Neuron (in vitro differentiated cells): ENCODE results near the gene ITIH4.

Source experiments
- H2AFZ ChIP-seq: one replicate; pipeline ENCODE4 v1.6.1; 2013; ENCODE audit warnings: low read depth, mild to moderate bottlenecking, inconsistent platforms, low read length, moderate library complexity
- H3K27me3 ChIP-seq: one replicate; pipeline ENCODE4 v1.6.1; 2013; ENCODE audit warnings: low read length; ENCODE audit not compliant: insufficient read depth
- H3K36me3 ChIP-seq: one replicate; pipeline ENCODE4 v1.6.1; 2013; ENCODE audit warnings: low read length; ENCODE audit not compliant: insufficient read depth
- H3K4me1 ChIP-seq: one replicate; pipeline ENCODE4 v1.6.1; 2013; ENCODE audit warnings: low read length; ENCODE audit not compliant: insufficient read depth
- H3K4me3 ChIP-seq: 2 replicates; pipeline ENCODE4 v1.5.1; 2013; ENCODE audit warnings: mild to moderate bottlenecking, low read length, moderate library complexity
- H3K9me3 ChIP-seq: one replicate; pipeline ENCODE4 v1.6.1; 2013; ENCODE audit warnings: low read length

ITIH4 gene

DNA sequence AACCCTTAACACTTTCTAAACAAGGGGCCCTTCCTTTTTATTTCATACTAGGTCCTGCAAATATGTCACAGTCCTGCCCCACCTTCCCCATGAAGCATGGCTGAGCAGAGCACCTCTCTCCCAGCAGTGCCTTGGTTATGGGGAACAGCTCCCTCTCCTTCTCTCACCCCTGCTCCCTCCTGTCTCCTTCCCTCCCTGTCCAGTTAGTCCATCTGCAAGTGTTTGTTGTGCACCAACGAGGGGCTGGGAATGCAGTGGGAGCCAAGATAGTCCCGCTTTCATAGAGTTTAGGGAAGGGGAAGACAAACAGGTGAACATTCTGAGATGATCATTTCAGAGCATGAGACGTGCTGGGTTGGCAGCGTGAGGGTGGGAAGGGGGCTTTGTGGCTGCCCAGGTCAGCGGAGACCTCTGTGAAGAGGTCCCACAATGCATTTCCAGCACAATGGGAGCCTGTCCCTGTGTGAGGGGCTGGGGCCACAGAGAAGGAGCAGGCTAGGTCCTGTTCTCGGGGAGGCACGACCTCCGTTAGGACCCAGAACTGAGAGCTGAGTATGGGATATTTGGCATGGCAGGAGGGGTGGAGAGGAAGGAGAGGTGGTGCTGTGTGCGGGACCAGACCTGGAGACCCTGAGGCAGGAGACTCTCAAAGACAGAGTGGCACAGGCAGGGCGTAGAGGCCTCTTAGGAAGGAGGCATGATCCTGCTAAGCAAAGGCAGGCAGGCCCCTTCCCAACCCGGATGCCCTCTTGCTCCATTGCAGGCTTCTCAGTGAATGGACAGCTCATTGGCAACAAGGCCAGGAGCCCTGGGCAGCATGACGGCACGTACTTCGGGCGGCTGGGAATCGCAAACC, 41.4 kb downstream of the ITIH4 start:
- no peak overlapping the region for H3K4me3 ChIP-seq
- no peak overlapping the region for H2AFZ ChIP-seq
- no peaks in the 10 kb centered on the region for H3K4me1 ChIP-seq
- no peaks in the 10 kb centered on the region for H3K36me3 ChIP-seq
- peaks cover 4% of the 10 kb centered on the region for H3K27me3 ChIP-seq
- no peaks in the 10 kb centered on the region for H3K9me3 ChIP-seq

DNA sequence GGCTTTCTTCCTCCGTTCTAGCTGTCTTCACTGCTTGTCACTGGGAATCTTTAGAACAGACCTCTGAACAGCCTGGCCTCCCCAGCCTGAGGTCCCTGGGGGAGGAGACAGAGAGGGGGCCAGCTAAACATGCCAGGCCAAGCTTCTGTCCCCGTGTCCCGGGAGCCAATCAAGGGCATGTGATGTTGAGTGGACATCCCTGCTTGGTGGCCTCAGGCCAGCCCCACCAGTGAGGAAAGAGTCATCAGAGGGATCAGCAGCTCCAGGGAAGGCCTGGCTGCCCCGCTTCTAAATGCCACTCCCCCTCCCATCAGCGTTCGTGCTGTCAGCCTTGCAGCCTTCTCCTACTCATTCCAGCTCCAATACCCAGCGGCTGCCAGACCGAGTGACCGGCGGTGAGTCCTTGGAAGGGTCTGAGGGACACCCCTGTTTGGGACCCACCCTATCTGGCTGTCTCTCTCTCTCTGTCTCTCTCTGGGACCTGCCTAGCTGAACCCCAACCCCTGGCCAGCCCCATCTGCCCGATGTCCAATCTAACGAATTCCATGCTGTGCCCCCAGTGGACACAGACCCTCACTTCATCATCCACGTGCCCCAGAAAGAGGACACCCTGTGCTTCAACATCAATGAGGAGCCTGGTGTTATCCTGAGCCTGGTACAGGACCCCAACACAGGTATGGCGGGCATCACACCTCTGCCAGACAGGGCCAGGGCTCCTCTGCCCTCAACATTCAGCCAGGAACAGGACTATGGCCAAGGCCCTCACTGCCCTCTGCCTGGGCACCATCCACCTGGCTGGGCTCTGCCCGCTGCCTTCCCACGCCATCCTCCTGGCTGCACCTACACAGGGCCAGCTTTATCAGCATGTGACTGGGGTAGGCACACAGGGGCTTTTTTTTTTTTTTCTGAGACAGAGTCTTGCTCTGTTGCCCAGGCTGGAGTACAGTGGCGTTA, 42.5 kb downstream of the ITIH4 start:
- no peaks in the 10 kb centered on the region for H3K9me3 ChIP-seq
- no peaks in the 10 kb centered on the region for H3K4me1 ChIP-seq
- H3K4me3 ChIP-seq, result no peak overlapping the region
- H2AFZ ChIP-seq, result no peak overlapping the region
- peaks cover 4% of the 10 kb centered on the region for H3K27me3 ChIP-seq
- H3K36me3 ChIP-seq, result no peaks in the 10 kb centered on the region

DNA sequence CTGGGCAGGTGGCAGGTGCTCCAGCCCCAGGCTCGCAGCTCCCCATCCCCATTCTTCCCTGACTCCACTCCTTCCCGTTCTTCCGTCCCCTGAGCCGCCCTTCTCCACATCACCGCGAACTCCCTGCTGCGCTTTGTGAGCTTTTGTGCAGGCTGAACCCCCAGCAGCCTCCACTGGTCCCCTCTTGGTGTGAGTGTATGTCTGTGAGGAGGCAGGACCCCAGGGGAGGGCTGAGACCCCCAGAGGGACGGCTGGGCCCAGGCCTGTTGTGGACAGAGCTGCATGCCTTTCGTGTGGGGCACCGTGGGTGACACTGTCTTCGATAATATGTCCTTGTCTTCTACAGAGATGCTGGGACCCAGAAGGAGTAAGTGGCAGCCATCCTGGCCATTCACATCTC, 43.2 kb downstream of the ITIH4 start:
- Histone ChIP-seq H3K27me3 (peaks cover 4% of the 10 kb centered on the region), H3K4me3 (no peak overlapping the region), H2AFZ (no peak overlapping the region), H3K4me1 (no peaks in the 10 kb centered on the region), H3K36me3 (no peaks in the 10 kb centered on the region), H3K9me3 (no peaks in the 10 kb centered on the region)

DNA sequence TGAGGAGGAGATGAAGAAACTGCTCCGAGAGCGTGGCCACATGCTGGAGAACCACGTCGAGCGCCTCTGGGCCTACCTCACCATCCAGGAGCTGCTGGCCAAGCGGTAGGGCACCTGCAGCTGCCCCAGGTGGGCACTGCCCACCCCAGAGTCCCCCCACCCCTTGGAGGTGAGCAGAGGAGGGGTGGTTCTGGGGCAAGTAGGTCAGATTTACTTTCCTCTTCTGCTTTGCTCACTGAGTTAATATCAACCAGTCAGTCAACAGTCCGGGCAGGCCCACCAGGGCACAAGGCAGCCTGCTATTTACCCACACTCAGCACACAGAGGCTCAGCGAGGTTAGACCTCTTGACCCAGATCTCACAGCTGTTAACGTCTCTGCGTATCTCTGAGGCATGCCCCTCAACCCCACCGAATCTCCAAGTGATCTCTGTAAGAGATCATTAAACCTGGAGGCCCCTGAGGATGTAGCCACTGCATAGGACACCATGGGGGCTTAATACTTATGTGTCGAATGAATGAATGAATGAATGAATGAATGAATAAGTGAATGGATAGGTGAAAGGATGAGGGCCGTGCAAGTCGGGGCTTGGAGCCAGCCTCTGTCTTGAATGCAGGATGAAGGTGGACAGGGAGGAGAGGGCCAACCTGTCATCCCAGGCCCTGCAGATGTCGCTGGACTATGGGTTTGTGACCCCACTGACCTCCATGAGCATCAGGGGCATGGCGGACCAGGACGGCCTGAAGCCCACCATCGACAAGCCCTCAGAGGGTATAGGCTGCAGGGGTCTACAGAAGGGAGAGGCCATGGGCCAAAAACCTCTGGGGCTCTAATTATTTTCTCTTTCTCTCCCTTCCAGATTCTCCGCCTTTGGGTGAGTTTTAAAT, 43.9 kb downstream of the ITIH4 start:
- Histone ChIP-seq H2AFZ (no peak overlapping the region), H3K36me3 (no peaks in the 10 kb centered on the region), H3K4me3 (no peak overlapping the region), H3K27me3 (peaks cover 3% of the 10 kb centered on the region), H3K4me1 (no peaks in the 10 kb centered on the region), H3K9me3 (no peaks in the 10 kb centered on the region)

DNA sequence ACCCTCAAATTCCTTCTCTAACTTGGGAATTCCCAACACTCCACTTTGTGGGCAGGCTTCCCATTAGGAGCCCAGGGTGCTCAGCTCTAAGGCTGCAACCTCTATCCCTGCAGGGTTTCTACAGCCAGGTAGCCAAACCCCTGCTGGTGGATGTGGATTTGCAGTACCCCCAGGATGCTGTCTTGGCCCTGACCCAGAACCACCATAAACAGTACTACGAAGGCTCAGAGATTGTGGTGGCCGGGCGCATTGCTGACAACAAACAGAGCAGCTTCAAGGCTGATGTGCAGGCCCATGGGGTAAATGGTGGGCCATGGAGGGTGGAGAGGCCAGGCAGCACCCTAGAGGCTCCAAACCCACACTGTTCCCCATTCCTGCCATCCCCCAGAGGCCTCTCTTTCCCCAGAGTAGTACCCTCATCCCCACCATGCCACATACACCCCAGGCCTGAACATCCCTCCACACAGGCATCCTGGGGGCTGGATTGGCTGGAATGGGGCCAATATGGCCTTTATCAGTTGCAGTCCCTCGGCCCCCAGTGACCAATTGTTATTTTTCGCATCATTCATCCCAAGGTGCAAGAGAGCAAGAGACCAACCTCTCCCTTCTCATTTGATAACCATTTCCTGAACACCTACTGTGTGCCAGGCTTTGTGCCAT, 45.4 kb downstream of the ITIH4 start:
- H3K36me3 ChIP-seq, result no peaks in the 10 kb centered on the region
- peaks cover 3% of the 10 kb centered on the region for H3K27me3 ChIP-seq
- no peak overlapping the region for H2AFZ ChIP-seq
- H3K9me3 ChIP-seq, result no peaks in the 10 kb centered on the region
- H3K4me3 ChIP-seq, result no peak overlapping the region
- no peaks in the 10 kb centered on the region for H3K4me1 ChIP-seq

DNA sequence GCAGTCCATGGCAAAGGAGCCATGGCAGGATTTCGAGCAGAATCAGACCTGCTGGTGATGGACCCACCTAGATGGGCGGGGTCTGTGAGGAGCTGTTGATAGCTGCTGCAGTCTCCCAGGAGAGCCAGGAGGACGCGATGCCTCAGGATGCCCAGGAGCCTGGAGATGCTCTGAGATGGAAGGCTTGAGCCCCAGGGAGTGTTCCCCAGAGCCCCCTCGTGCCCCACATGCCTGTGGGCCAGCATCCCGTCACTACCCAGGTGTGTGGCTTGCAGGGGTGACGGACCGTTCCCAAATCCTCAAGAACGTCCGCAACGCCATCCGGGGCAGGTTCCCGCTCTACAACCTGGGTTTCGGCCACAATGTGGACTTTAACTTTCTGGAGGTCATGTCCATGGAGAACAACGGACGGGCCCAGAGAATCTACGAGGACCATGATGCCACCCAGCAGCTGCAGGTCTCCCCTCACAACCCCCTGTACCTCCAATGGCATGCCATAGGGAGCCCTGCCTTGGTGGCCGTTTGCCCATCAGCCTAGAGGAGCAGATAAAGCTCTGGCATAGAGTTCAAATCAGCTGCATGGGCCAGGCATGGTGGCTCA, 46.4 kb downstream of the ITIH4 start:
- no peak overlapping the region for H2AFZ ChIP-seq
- no peaks in the 10 kb centered on the region for H3K36me3 ChIP-seq
- H3K4me1 ChIP-seq, result no peaks in the 10 kb centered on the region
- H3K9me3 ChIP-seq, result no peaks in the 10 kb centered on the region
- H3K4me3 ChIP-seq, result no peak overlapping the region
- peaks cover 3% of the 10 kb centered on the region for H3K27me3 ChIP-seq

DNA sequence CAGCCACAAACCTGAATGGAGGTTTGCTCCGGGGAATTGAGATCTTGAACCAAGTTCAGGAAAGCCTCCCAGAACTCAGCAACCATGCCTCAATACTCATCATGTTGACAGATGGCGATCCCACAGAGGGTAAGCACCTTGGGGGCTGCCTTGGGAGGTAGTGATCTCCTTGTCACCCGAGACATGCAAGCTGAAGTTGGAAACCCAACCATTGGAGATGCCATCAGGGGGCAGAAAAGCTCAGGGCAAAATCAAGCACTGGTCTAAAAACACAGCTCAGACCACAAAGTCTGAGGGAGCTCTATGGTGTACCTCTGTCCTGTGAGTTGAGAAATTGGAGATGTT, 47.3 kb downstream of the ITIH4 start:
- no peaks in the 10 kb centered on the region for H3K36me3 ChIP-seq
- no peaks in the 10 kb centered on the region for H3K9me3 ChIP-seq
- no peak overlapping the region for H3K4me3 ChIP-seq
- no peak overlapping the region for H2AFZ ChIP-seq
- peaks cover 3% of the 10 kb centered on the region for H3K27me3 ChIP-seq
- H3K4me1 ChIP-seq, result no peaks in the 10 kb centered on the region

DNA sequence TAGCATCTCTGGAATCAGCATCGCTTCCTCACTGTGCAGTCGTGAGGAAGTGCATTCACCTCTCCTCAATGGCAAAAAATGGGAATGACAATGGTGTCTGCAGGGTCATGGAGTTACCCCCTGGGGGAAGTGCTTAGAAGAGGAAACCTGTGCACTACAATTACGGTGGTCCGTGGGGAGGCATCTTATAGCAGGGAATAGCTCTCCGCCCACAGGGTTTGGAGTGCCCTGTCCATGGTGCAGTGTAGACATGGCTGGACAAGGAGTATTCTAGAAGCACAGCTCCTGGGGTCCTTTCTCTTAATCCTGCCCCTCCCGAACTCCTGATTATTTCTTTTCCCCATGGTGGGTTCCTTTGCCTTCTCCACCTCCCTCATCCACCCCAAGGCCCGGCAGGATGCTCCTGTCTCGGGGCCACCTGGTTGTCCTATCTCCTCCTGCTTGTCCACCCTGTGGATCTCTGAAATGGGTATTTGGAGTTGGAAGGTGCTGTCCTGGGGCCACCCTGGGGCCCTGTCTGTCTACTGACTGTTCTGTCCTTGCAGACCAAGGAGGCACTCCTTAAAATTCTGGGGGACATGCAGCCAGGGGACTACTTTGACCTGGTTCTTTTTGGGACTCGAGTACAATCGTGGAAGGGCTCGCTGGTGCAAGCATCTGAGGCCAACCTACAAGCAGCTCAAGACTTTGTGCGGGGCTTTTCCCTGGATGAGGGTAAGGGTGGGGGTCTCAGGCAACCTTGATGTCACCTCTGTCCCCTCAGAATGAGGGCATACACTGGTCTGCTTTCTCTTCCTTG, 47.9 kb downstream of the ITIH4 start:
- Histone ChIP-seq H2AFZ (no peak overlapping the region), H3K4me3 (no peak overlapping the region), H3K4me1 (no peaks in the 10 kb centered on the region), H3K36me3 (no peaks in the 10 kb centered on the region), H3K9me3 (no peaks in the 10 kb centered on the region), H3K27me3 (no peaks in the 10 kb centered on the region)

DNA sequence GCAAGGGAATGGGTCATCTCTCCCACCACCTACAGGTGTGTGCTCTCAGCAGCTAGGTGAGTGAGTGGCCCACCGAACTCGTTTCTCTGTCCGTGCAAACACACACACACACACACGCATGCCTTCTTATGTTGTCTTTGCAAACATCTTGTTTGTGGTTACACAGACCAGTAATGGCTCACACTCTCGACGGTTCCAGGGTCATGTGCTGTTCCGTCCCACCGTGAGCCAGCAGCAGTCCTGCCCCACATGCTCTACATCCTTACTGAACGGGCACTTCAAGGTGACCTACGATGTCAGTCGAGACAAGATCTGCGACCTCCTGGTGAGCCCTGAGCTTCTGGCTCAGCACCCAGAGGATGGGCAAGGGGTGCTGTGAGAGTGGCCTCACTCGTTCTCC, 48.7 kb downstream of the ITIH4 start:
- no peaks in the 10 kb centered on the region for H3K4me1 ChIP-seq
- H3K4me3 ChIP-seq, result no peak overlapping the region
- no peaks in the 10 kb centered on the region for H3K36me3 ChIP-seq
- no peaks in the 10 kb centered on the region for H3K27me3 ChIP-seq
- H2AFZ ChIP-seq, result no peak overlapping the region
- H3K9me3 ChIP-seq, result no peaks in the 10 kb centered on the region

DNA sequence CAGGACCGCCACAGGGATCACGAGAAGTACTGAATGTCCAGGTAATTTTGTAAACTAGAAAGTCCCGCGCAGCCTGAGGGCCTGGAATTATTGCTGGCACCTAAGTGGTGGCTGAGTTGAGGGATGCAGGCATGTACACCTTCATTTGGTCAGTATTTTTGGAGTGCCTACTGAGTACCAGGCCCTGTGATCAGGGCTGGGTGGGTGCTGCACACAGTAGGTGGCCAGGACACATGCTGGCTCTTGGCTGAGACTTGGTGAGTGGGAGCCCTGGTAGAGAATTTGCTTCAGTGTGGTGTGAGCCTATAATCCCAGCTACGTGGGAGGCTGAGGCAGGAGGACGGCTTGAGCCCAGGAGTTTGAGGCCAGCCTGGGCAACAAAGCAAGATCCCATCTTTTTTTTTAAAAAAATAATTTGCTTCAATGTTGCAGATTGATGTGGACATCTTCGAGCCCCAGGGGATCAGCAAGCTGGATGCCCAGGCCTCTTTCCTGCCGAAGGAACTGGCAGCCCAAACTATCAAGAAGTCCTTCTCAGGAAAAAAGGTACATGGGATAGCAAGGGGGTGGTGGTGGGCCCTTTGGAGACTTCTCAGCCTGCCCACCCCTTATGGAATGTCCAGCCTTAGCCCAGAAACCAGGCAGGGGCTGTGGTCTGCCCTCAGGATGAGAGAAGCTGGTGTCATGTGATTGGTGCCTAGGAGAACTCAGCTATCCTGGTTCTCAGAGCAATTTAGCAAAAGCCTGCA, 50.5 kb downstream of the ITIH4 start:
- H2AFZ ChIP-seq, result no peak overlapping the region
- H3K27me3 ChIP-seq, result peaks cover 2% of the 10 kb centered on the region
- H3K9me3 ChIP-seq, result no peaks in the 10 kb centered on the region
- H3K36me3 ChIP-seq, result no peaks in the 10 kb centered on the region
- H3K4me3 ChIP-seq, result no peak overlapping the region
- H3K4me1 ChIP-seq, result no peaks in the 10 kb centered on the region
